Left ventricle myocardium superior (tissue), 1 donor: ENCODE measurements around the gene EFNA1. TPM values are rescaled to one million over a fixed set of nuclear protein-coding genes. Genes with fewer than 3 reads are reported as not detected.

ENCODE experiments used
- ATAC-seq: fragments of 200-7000 bp; cut with Tn5 transposase; one replicate; pipeline ENCODE4 v1.9.1; 2020; ENCODE audit warnings: mild to moderate bottlenecking, moderate library complexity
- DNase-seq: peaks from one replicate; pipeline ENCODE4 v3.0.0-alpha.2; 2020
- intact Hi-C: fragments of 100-400 bp; cut with micrococcal nuclease; formaldehyde crosslinking; loops from one replicate; pipeline ENCODE4 v1.11.0; 2022
- total RNA-seq: library from RNA; stranded (reverse); fragmentation: NEBNext Ultra II Directional; extraction: Animal tissue kit (Norgen Biotek cat#: 25700); gene quantifications from one replicate; pipeline ENCODE4 v1.2.1, GENCODE V29; 2021
- donor health status: DM: no; HTN: yes; CAD: no; lungs with severe emphysema.

Gene EFNA1
- total RNA-seq, 1 donor from 2014 or later, result 51.0 TPM

- ATAC-seq (no peak), DNase-seq (no peak)
- intact Hi-C loops, result loop anchor here (2.0 kb wide), 1 partner anchor 80 kb away; no protein-coding TSS in a partner anchor
These were observed 41.0 kb downstream of the EFNA1 start for GRCh38 chr1:155168456-155169210.

- DNase-seq (no peak), ATAC-seq (no peak)
- intact Hi-C loops, result loop anchor here (2.0 kb wide), 1 partner anchor 81 kb away; no protein-coding TSS in a partner anchor
These were observed 41.9 kb downstream of the EFNA1 start for GRCh38 chr1:155169541-155169940.

- DNase-seq, result no peak
- ATAC-seq, result no peak
- intact Hi-C loops, result no loop called here
These were observed 42.6 kb downstream of the EFNA1 start for GRCh38 chr1:155170101-155170785.

- no peak for DNase-seq
- ATAC-seq, result no peak
- intact Hi-C loops, result no loop called here
These were observed 43.1 kb downstream of the EFNA1 start for GRCh38 chr1:155170806-155171205.

- no peak for ATAC-seq
- intact Hi-C loops, result no loop called here
- DNase-seq, result no peak
These were observed 44.4 kb downstream of the EFNA1 start for GRCh38 chr1:155171836-155172731.

- peak; percentile 89 for ATAC-seq
- intact Hi-C loops, result no loop called here
- peak; percentile 96 for DNase-seq
These were observed 45.2 kb downstream of the EFNA1 start, which contains the start of gene KRTCAP2 for GRCh38 chr1:155172732-155173477. TSS of gene KRTCAP2 (minus strand) at chr1:155173304. CDS start at chr1:155173224, 80 bp downstream.

GRCh38 chr1:155173478-155174323 is 46.0 kb downstream of the EFNA1 start, which contains the start of gene TRIM46:
TSS of gene TRIM46 (plus strand) at chr1:155173849. CDS start at chr1:155173967, 118 bp downstream.
- ATAC-seq, result no peak
- peak; percentile 41 for DNase-seq
- intact Hi-C loops, result no loop called here

- peak; percentile 35 for DNase-seq
- no peak for ATAC-seq
- intact Hi-C loops, result no loop called here
These were observed 46.9 kb downstream of the EFNA1 start for GRCh38 chr1:155174324-155175280.

GRCh38 chr1:155175281-155175926 is 47.7 kb downstream of the EFNA1 start:
- intact Hi-C loops, result no loop called here
- ATAC-seq (no peak), DNase-seq (no peak)

- ATAC-seq, result no peak
- DNase-seq, result peak; percentile 30
- intact Hi-C loops, result no loop called here
These were observed 48.3 kb downstream of the EFNA1 start for GRCh38 chr1:155175927-155176371.

- peak; percentile 86 for DNase-seq
- intact Hi-C loops, result no loop called here
- ATAC-seq, result peak; percentile 51
These were observed 48.9 kb downstream of the EFNA1 start for GRCh38 chr1:155176544-155177071.

GRCh38 chr1:155177192-155177917 is 49.7 kb downstream of the EFNA1 start:
- no peak for ATAC-seq
- intact Hi-C loops, result no loop called here
- DNase-seq, result no peak

GRCh38 chr1:155177918-155178281 is 50.2 kb downstream of the EFNA1 start:
- intact Hi-C loops, result no loop called here
- ATAC-seq (no peak), DNase-seq (peak; percentile 20)

- intact Hi-C loops, result no loop called here
- ATAC-seq (no peak), DNase-seq (peak; percentile 25)
These were observed 50.9 kb downstream of the EFNA1 start for GRCh38 chr1:155178441-155179111.
